Measurements from ENCODE around the gene PTGES3L. TPM values are rescaled to one million over a fixed set of nuclear protein-coding genes. Genes with fewer than 3 reads are reported as not detected.

PTGES3L gene
- total and polyA plus RNA-seq, 2 of the 13 experiments (the other 11 are each of a cell fraction or from before 2014, with no cell fraction given) = 1.2 to 2.9 TPM

GRCh38 chr17:43010667-43011308 is 30.9 kb upstream of the PTGES3L start (continued):
- TF ChIP-seq, protein P1, sequence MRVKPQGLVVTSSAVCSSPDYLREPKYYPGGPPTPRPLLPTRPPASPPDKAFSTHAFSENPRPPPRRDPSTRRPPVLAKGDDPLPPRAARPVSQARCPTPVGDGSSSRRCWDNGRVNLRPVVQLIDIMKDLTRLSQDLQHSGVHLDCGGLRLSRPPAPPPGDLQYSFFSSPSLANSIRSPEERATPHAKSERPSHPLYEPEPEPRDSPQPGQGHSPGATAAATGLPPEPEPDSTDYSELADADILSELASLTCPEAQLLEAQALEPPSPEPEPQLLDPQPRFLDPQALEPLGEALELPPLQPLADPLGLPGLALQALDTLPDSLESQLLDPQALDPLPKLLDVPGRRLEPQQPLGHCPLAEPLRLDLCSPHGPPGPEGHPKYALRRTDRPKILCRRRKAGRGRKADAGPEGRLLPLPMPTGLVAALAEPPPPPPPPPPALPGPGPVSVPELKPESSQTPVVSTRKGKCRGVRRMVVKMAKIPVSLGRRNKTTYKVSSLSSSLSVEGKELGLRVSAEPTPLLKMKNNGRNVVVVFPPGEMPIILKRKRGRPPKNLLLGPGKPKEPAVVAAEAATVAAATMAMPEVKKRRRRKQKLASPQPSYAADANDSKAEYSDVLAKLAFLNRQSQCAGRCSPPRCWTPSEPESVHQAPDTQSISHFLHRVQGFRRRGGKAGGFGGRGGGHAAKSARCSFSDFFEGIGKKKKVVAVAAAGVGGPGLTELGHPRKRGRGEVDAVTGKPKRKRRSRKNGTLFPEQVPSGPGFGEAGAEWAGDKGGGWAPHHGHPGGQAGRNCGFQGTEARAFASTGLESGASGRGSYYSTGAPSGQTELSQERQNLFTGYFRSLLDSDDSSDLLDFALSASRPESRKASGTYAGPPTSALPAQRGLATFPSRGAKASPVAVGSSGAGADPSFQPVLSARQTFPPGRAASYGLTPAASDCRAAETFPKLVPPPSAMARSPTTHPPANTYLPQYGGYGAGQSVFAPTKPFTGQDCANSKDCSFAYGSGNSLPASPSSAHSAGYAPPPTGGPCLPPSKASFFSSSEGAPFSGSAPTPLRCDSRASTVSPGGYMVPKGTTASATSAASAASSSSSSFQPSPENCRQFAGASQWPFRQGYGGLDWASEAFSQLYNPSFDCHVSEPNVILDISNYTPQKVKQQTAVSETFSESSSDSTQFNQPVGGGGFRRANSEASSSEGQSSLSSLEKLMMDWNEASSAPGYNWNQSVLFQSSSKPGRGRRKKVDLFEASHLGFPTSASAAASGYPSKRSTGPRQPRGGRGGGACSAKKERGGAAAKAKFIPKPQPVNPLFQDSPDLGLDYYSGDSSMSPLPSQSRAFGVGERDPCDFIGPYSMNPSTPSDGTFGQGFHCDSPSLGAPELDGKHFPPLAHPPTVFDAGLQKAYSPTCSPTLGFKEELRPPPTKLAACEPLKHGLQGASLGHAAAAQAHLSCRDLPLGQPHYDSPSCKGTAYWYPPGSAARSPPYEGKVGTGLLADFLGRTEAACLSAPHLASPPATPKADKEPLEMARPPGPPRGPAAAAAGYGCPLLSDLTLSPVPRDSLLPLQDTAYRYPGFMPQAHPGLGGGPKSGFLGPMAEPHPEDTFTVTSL (CRISPR knock-in tag; IDR thresholded peaks at IDR 0.05; ENCODE audit: borderline replicate concordance) = peak; percentile 72; the same call in 1 of the 2 replicates
- TF ChIP-seq POLR2AphosphoS2 (IDR thresholded peaks at IDR 0.05; ENCODE audit: low read depth, low read length) (peak; percentile 62; the same call in 1 of the 2 replicates), SP5 (CRISPR knock-in tag; IDR thresholded peaks at IDR 0.05; ENCODE audit: borderline replicate concordance, low read depth) (peak; percentile 40; the same call in 1 of the 2 replicates), NFE2 (CRISPR knock-in tag; IDR thresholded peaks at IDR 0.05) (no peak), ZNF235 (CRISPR knock-in tag; IDR thresholded peaks at IDR 0.05; ENCODE audit: borderline replicate concordance) (no peak), CREB3 (CRISPR knock-in tag; IDR thresholded peaks at IDR 0.05) (no peak), BHLHE40 (IDR thresholded peaks at IDR 0.05; ENCODE audit: low read length) (no peak), DDIT3 (CRISPR knock-in tag; IDR thresholded peaks at IDR 0.05) (peak; percentile 3; the same call in 1 of the 2 replicates), AKNA (CRISPR knock-in tag; IDR thresholded peaks at IDR 0.05; ENCODE audit: borderline replicate concordance) (no peak), ARNTL (CRISPR knock-in tag; IDR thresholded peaks at IDR 0.05) (0 out of 2 replicates have a peak, but pooled peaks have one; percentile 41)
- TF ChIP-seq, protein P2, sequence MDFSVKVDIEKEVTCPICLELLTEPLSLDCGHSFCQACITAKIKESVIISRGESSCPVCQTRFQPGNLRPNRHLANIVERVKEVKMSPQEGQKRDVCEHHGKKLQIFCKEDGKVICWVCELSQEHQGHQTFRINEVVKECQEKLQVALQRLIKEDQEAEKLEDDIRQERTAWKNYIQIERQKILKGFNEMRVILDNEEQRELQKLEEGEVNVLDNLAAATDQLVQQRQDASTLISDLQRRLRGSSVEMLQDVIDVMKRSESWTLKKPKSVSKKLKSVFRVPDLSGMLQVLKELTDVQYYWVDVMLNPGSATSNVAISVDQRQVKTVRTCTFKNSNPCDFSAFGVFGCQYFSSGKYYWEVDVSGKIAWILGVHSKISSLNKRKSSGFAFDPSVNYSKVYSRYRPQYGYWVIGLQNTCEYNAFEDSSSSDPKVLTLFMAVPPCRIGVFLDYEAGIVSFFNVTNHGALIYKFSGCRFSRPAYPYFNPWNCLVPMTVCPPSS (IDR thresholded peaks at IDR 0.05) = no peak
- TF ChIP-seq, protein P3, sequence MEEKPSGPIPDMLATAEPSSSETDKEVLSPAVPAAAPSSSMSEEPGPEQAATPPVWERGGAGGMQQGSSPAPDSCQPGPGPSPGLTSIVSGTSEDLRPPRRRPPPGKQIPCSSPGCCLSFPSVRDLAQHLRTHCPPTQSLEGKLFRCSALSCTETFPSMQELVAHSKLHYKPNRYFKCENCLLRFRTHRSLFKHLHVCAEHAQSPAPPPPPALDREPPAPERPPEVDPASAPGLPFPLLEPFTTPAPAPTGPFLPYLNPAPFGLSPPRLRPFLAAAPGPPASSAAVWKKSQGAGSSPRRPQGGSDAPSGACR (CRISPR knock-in tag; IDR thresholded peaks at IDR 0.05) = no peak
- TF ChIP-seq, protein P4, sequence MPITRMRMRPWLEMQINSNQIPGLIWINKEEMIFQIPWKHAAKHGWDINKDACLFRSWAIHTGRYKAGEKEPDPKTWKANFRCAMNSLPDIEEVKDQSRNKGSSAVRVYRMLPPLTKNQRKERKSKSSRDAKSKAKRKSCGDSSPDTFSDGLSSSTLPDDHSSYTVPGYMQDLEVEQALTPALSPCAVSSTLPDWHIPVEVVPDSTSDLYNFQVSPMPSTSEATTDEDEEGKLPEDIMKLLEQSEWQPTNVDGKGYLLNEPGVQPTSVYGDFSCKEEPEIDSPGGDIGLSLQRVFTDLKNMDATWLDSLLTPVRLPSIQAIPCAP (CRISPR knock-in tag; IDR thresholded peaks at IDR 0.05; ENCODE audit: low read depth) = no peak

Data from HepG2 (cell line).